SK-N-SH (cell line): Measurements from ENCODE around the gene IQSEC2. TPM values are rescaled to one million over a fixed set of nuclear protein-coding genes. Genes with fewer than 3 reads are reported as not detected.

Source experiments
- CTCF ChIA-PET: fragments of 300-600, 350-600 bp; formaldehyde crosslinking; extraction: SDS; loops from one replicate; lab custom pipeline; 2021; lab: Yijun Ruan, JAX
- POLR2A ChIA-PET: fragments of 350-600 bp; sonication (Branson Sonifier 250); formaldehyde crosslinking; extraction: SDS; loops from one replicate; lab custom pipeline; 2020; ENCODE audit warnings: antibody characterized with exemption, inconsistent platforms; lab: Yijun Ruan, JAX
- DNase-seq: peaks from one replicate; pipeline ENCODE4 v3.0.0; 2012
- H2AFZ ChIP-seq: fragments of 200-600 bp; sonication (generic); 2 replicates; pipeline ENCODE4 v1.8.1; 2016; ENCODE audit warnings: antibody characterized with exemption, mild to moderate bottlenecking, low read depth
- H3F3A ChIP-seq: fragments of 200-600 bp; sonication (generic); replicated peaks from 2 replicates; pipeline ENCODE3; 2016; ENCODE audit warnings: antibody characterized with exemption, mild to moderate bottlenecking; ENCODE audit not compliant: insufficient read depth
- H3K27ac ChIP-seq, 2 experiments: fragments of 200-500 bp in 1 of 2; fragments of 200-600 bp in 1 of 2; sonication (Bioruptor generic) in 1 of 2; sonication (generic), shearing (Covaris generic) in 1 of 2; 2 replicates each; pipeline versions ENCODE4 v1.5.1 to v1.6.1; 2014 to 2016; ENCODE audit warnings: low read depth in 2 of 2, inconsistent platforms in 1 of 2, low read length in 1 of 2, mild to moderate bottlenecking in 1 of 2, mixed read lengths in 1 of 2
- H3K27me3 ChIP-seq: fragments of 200-600 bp; sonication (generic), shearing (Covaris generic); 2 replicates; pipeline ENCODE4 v1.6.1; 2016; ENCODE audit warnings: mixed run types; ENCODE audit not compliant: insufficient read depth
- H3K36me3 ChIP-seq, 2 experiments: fragments of 200-500 bp in 1 of 2; fragments of 200-600 bp in 1 of 2; sonication (Bioruptor generic) in 1 of 2; sonication (generic) in 1 of 2; replicated peaks in 1 of 2; 2 replicates each; pipeline versions ENCODE3 to v1.5.1; 2014 to 2016; ENCODE audit warnings: low read length in 1 of 2, mild to moderate bottlenecking in 1 of 2; ENCODE audit not compliant: insufficient read depth in 2 of 2, control insufficient read depth in 1 of 2
- H3K4me1 ChIP-seq, 2 experiments: fragments of 200-500 bp in 1 of 2; fragments of 200-600 bp in 1 of 2; sonication (Bioruptor generic) in 1 of 2; sonication (generic), shearing (Covaris generic) in 1 of 2; 2 replicates each; pipeline versions ENCODE4 v1.5.1 to v1.6.1; 2014 to 2016; ENCODE audit warnings: low read depth in 1 of 2, low read length in 1 of 2, mixed run types in 1 of 2; ENCODE audit not compliant: insufficient read depth in 2 of 2, control insufficient read depth in 1 of 2
- H3K4me2 ChIP-seq: fragments of 200-600 bp; sonication (generic), shearing (Covaris generic); 2 replicates; pipeline ENCODE4 v1.6.1; 2017; ENCODE audit warnings: mixed run types
- H3K4me3 ChIP-seq, 2 experiments: fragments of 200-500 bp in 1 of 2; fragments of 200-600 bp in 1 of 2; sonication (Bioruptor generic) in 1 of 2; sonication (generic), shearing (Covaris generic) in 1 of 2; 2 replicates each; pipeline versions ENCODE4 v1.5.1 to v1.8.1; 2014 to 2016; ENCODE audit warnings: low read depth in 2 of 2, inconsistent platforms in 1 of 2, low read length in 1 of 2, mild to moderate bottlenecking in 1 of 2, mixed read lengths in 1 of 2, moderate library complexity in 1 of 2
- H3K79me2 ChIP-seq: fragments of 200-600 bp; sonication (generic); 2 replicates; pipeline ENCODE4 v1.8.1; 2017; ENCODE audit warnings: mild to moderate bottlenecking; ENCODE audit not compliant: insufficient read depth
- H3K9ac ChIP-seq: fragments of 200-600 bp; sonication (generic); 2 replicates; pipeline ENCODE4 v1.6.1; 2017; ENCODE audit warnings: mixed run types
- H3K9me2 ChIP-seq: fragments of 200-600 bp; sonication (generic); 2 replicates; pipeline ENCODE4 v1.6.1; 2017; ENCODE audit warnings: mixed run types
- H3K9me3 ChIP-seq: fragments of 200-600 bp; sonication (generic); 2 replicates; pipeline ENCODE4 v1.6.1; 2017; ENCODE audit warnings: mixed run types, mild to moderate bottlenecking, moderate library complexity
- H4K20me1 ChIP-seq: fragments of 200-600 bp; sonication (generic); 2 replicates; pipeline ENCODE4 v1.6.1; 2017; ENCODE audit warnings: mild to moderate bottlenecking, mixed run types; ENCODE audit not compliant: insufficient read depth
- CTCF ChIP-seq: fragments of 200-600 bp; sonication (generic); IDR thresholded peaks from 2 replicates; pipeline ENCODE4 v1.6.1; 2017; ENCODE audit warnings: antibody characterized with exemption, mild to moderate bottlenecking, moderate library complexity
- ELF1 ChIP-seq: IDR thresholded peaks from 2 replicates; pipeline ENCODE4 v1.4.0; 2012
- EP300 ChIP-seq, 2 experiments: IDR thresholded peaks; 2 replicates each; pipeline versions ENCODE4 v1.4.0 to v1.6.1; 2012; ENCODE audit warnings: borderline replicate concordance in 1 of 2, low read depth in 1 of 2, low read length in 1 of 2
- EZH2phosphoT487 ChIP-seq: fragments of 200-600 bp; sonication (generic); IDR thresholded peaks from 2 replicates; pipeline ENCODE4 v1.6.1; 2017; ENCODE audit warnings: low read depth, mixed run types, mild to moderate bottlenecking, antibody characterized with exemption, moderate library complexity, borderline replicate concordance
- FOXJ3 ChIP-seq: sonication (generic); formaldehyde crosslinking; IDR thresholded peaks from 2 replicates; pipeline ENCODE4 v1.5.1; 2020; ENCODE audit warnings: mild to moderate bottlenecking, missing genetic modification reagents
- GATA2 ChIP-seq: sonication (generic); formaldehyde crosslinking; IDR thresholded peaks from 2 replicates; pipeline ENCODE4 v1.5.0; 2020; ENCODE audit warnings: mild to moderate bottlenecking, missing genetic modification reagents
- MAX ChIP-seq: IDR thresholded peaks from 2 replicates; pipeline ENCODE4 v1.4.0; 2012; ENCODE audit warnings: low read depth
- MXI1 ChIP-seq: IDR thresholded peaks from 2 replicates; pipeline ENCODE4 v1.6.1; 2012; ENCODE audit warnings: mild to moderate bottlenecking, low read depth, low read length, improper control_type of control experiment
- NFIC ChIP-seq: IDR thresholded peaks from 2 replicates; pipeline ENCODE4 v1.4.0; 2012; ENCODE audit warnings: borderline replicate concordance
- PBX3 ChIP-seq: IDR thresholded peaks from 2 replicates; pipeline ENCODE4; 2012
- POLR2AphosphoS5 ChIP-seq: IDR thresholded peaks from 2 replicates; pipeline ENCODE4 v1.6.1; 2012; ENCODE audit warnings: low read depth, low read length
- RCOR1 ChIP-seq: fragments of 150-350 bp; IDR thresholded peaks from 2 replicates; pipeline ENCODE4 v1.6.1; 2017; ENCODE audit warnings: antibody characterized with exemption, low read length
- RFX5 ChIP-seq: IDR thresholded peaks from 2 replicates; pipeline ENCODE4 v1.6.1; 2012; ENCODE audit warnings: mild to moderate bottlenecking, improper control_type of control experiment, low read length
- RXRA ChIP-seq: IDR thresholded peaks from 2 replicates; pipeline ENCODE4 v1.4.0; 2012; ENCODE audit warnings: low read depth, mild to moderate bottlenecking, borderline replicate concordance
- SMC3 ChIP-seq: IDR thresholded peaks from 2 replicates; pipeline ENCODE4 v1.6.1; 2012; ENCODE audit warnings: low read depth, low read length, improper control_type of control experiment
- TAF1 ChIP-seq: IDR thresholded peaks from 2 replicates; pipeline ENCODE4 v1.6.1; 2012; ENCODE audit warnings: low read depth, mild to moderate bottlenecking, low read length, moderate library complexity, borderline replicate concordance
- TCF12 ChIP-seq: IDR thresholded peaks from 2 replicates; pipeline ENCODE4 v1.4.0; 2012
- ZBTB33 ChIP-seq: IDR thresholded peaks from 2 replicates; pipeline ENCODE4 v1.4.0; 2012; ENCODE audit warnings: low read depth, borderline replicate concordance
- WGBS: methylation state at CpG from one replicate; pipeline ENCODE4 v1.1.6; 2017; ENCODE audit warnings: low lambda C conversion rate; 5-methylcytosine and 5-hydroxymethylcytosine counted together
- polyA plus RNA-seq, 3 experiments: library from polyadenylated mRNA; depleted of rRNA; stranded (reverse); fragments of >200 nt; gene quantifications; 2 replicates each; pipeline ENCODE4 v1.2.3, GENCODE V29; 2012
- TF ChIP-seq, protein P1 (sequence below): fragments of 150-350 bp; IDR thresholded peaks from 2 replicates; pipeline ENCODE4 v1.6.1; 2016; ENCODE audit warnings: mild to moderate bottlenecking, low read depth, low read length

The IQSEC2 gene
- polyA plus RNA-seq, 1 of the 3 experiments (the other 2 are of a cell fraction), result 24.7 TPM

GRCh38 chrX:53279296-53280237 is 1.8 kb downstream of the IQSEC2 start:
- Histone ChIP-seq H3K4me1 (peaks cover 18 to 22% of the 10 kb centered on the region in 2 experiments; a peak in 2 of 4 replicates), H3K27ac (no peak overlapping the region), H3K27me3 (no peaks in the 10 kb centered on the region), H3K9me3 (no peaks in the 10 kb centered on the region), H2AFZ (no peak overlapping the region), H4K20me1 (no peaks in the 10 kb centered on the region), H3K79me2 (peaks cover 8% of the 10 kb centered on the region; the same call in 1 of the 2 replicates), H3K9me2 (no peaks in the 10 kb centered on the region), H3K36me3 (peaks cover 0 to 3% of the 10 kb centered on the region in 2 experiments), H3K9ac (peak overlapping the region; percentile 73; the same call in 1 of the 2 replicates), H3K4me3 (peak overlapping the region in 1 of 2 experiments; percentile 73; a peak in 2 of 4 replicates), H3F3A (peaks cover 11% of the 10 kb centered on the region), H3K4me2 (peak overlapping the region; percentile 91)
- 58% methylated on average over 14 of the region's 14 CpGs for WGBS
- TF ChIP-seq EZH2phosphoT487 (no peak), TAF1 (no peak), FOXJ3 (CRISPR knock-in tag) (no peak), CTCF (peak; percentile 34), RXRA (no peak), RFX5 (no peak), EP300 (IDR thresholded peaks at IDR 0.05; ENCODE audit: borderline replicate concordance in 1 of 2, low read depth in 1 of 2, low read length in 1 of 2) (no peak), SMC3 (no peak)
- TF ChIP-seq, protein P1, sequence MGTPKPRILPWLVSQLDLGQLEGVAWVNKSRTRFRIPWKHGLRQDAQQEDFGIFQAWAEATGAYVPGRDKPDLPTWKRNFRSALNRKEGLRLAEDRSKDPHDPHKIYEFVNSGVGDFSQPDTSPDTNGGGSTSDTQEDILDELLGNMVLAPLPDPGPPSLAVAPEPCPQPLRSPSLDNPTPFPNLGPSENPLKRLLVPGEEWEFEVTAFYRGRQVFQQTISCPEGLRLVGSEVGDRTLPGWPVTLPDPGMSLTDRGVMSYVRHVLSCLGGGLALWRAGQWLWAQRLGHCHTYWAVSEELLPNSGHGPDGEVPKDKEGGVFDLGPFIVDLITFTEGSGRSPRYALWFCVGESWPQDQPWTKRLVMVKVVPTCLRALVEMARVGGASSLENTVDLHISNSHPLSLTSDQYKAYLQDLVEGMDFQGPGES, result no peak
- CTCF ChIA-PET, result interaction anchor here (0.9 to 5.0 kb wide), 5 partner anchors 27 to 202 kb away, joined by 3 to 54 read pairs (median 5); no protein-coding TSS in a partner anchor
- POLR2A ChIA-PET, result no interaction called here
- DNase-seq, result no peak

- Histone ChIP-seq H3K9me3 (no peaks in the 10 kb centered on the region), H3K9me2 (no peaks in the 10 kb centered on the region), H3K9ac (no peak overlapping the region), H3K79me2 (no peaks in the 10 kb centered on the region; the same call in 1 of the 2 replicates), H2AFZ (no peak overlapping the region), H3K4me2 (no peak overlapping the region), H3F3A (no peaks in the 10 kb centered on the region), H3K4me3 (no peak overlapping the region), H3K27ac (no peak overlapping the region), H3K27me3 (no peaks in the 10 kb centered on the region), H3K4me1 (no peaks in the 10 kb centered on the region), H4K20me1 (no peaks in the 10 kb centered on the region; the same call in 1 of the 2 replicates), H3K36me3 (no peaks in the 10 kb centered on the region)
- ChIA-PET CTCF (interaction anchor here (4.8 kb wide), 1 partner anchor 11 kb away, joined by 28 read pairs; no protein-coding TSS in a partner anchor), POLR2A (no interaction called here)
- DNase-seq, result no peak
- WGBS, result 49% methylated on average over 8 of the region's 8 CpGs
- TF ChIP-seq GATA2 (CRISPR knock-in tag) (no peak), POLR2AphosphoS5 (no peak), PBX3 (no peak), NFIC (no peak), ZBTB33 (no peak), TCF12 (no peak), MAX (no peak), ELF1 (no peak), MXI1 (no peak), RCOR1 (no peak)
Observed at GRCh38 chrX:53272808-53273337, 8.5 kb downstream of the IQSEC2 start.
